Thoracic aorta (tissue), 2 donors: Measurements from ENCODE around the gene USP50. TPM values are rescaled to one million over a fixed set of nuclear protein-coding genes. Genes with fewer than 3 reads are reported as not detected.
"Not testable (repeated sequence)": the region's sequence is repeated elsewhere in the genome, so short reads cannot be mapped to it uniquely, and the experiment has no call there.

Experiments used
- ATAC-seq: fragments of 150-250 bp; one replicate; pipeline ENCODE4 v1.8.0; 2017; ENCODE audit warnings: low read depth; ENCODE audit not compliant: insufficient number of reproducible peaks, low FRiP score
- DNase-seq: peaks from one replicate; pipeline ENCODE4 v3.0.0-alpha.2; 2020; ENCODE audit warnings: low spot score
- H3K27ac ChIP-seq, 2 donors: fragments of 200-600 bp; sonication (generic); 1 replicate in 1 of 2; 2 replicates in 1 of 2; pipeline ENCODE4 v1.5.1; 2016; ENCODE audit warnings: mild to moderate bottlenecking in 2 of 2, moderate library complexity in 2 of 2
- H3K27me3 ChIP-seq: fragments of 200-600 bp; sonication (generic); replicated peaks from 2 replicates; pipeline ENCODE4 v1.6.0; 2016; ENCODE audit warnings: mild to moderate bottlenecking; ENCODE audit not compliant: insufficient read depth
- H3K36me3 ChIP-seq: fragments of 200-600 bp; sonication (generic); one replicate; pipeline ENCODE4 v1.5.1; 2016
- H3K4me1 ChIP-seq, 2 donors: fragments of 200-600 bp; sonication (generic); 1 replicate in 1 of 2; 2 replicates in 1 of 2; pipeline versions ENCODE4 v1.5.1 to v1.6.0; 2016; ENCODE audit warnings: low read depth in 2 of 2, mild to moderate bottlenecking in 1 of 2; ENCODE audit not compliant: control insufficient read depth in 1 of 2
- H3K4me3 ChIP-seq: fragments of 200-600 bp; sonication (generic); 2 replicates; pipeline ENCODE4 v1.5.1; 2016; ENCODE audit warnings: mild to moderate bottlenecking
- H3K9me3 ChIP-seq: fragments of 200-600 bp; sonication (generic); 2 replicates; pipeline ENCODE4 v1.5.1; 2016
- total RNA-seq, 2 donors: library from RNA; depleted of rRNA; stranded (reverse); fragments of >200 nt; gene quantifications; one replicate each; pipeline versions ENCODE4 v1.1.0 to v1.2.3, GENCODE V29; 2016
- TF ChIP-seq, protein P1 (sequence below): fragments of 200-600 bp; sonication (generic); IDR thresholded peaks from one replicate; pipeline ENCODE4 v1.5.1; 2019; ENCODE audit warnings: antibody characterized with exemption

Gene USP50
- total RNA-seq, 2 donors from 2014 or later, result not detected

DNA sequence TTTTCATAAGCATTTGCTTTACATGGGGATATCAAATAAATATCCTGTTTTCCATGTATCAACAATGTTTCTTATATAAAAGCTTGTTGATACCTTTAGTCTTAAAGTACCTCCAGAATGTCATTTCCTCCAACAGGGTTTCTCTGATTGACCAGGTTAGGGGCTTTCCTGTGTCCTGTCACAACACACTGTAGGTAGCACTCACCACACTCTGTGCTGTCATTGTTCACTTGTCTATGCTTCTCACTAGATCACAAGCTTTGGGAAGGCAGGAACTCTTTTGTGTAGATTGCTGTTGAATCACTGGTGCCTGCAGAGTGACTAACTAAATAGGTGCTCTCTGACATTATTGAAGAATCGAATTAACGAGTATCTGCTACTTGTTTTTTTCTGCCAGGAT, 49.8 kb downstream of the USP50 start:
- no peak for ATAC-seq
- no peak for DNase-seq
- peaks cover 54% of the 10 kb centered on the region for H3K36me3 ChIP-seq
- H3K9me3 ChIP-seq, result no peaks in the 10 kb centered on the region
- H3K27me3 ChIP-seq, result no peaks in the 10 kb centered on the region
- no peaks in the 10 kb centered on the region for H3K4me1 ChIP-seq
- H3K27ac ChIP-seq, result no peak overlapping the region
- no peak overlapping the region for H3K4me3 ChIP-seq
- TF ChIP-seq, protein P1, sequence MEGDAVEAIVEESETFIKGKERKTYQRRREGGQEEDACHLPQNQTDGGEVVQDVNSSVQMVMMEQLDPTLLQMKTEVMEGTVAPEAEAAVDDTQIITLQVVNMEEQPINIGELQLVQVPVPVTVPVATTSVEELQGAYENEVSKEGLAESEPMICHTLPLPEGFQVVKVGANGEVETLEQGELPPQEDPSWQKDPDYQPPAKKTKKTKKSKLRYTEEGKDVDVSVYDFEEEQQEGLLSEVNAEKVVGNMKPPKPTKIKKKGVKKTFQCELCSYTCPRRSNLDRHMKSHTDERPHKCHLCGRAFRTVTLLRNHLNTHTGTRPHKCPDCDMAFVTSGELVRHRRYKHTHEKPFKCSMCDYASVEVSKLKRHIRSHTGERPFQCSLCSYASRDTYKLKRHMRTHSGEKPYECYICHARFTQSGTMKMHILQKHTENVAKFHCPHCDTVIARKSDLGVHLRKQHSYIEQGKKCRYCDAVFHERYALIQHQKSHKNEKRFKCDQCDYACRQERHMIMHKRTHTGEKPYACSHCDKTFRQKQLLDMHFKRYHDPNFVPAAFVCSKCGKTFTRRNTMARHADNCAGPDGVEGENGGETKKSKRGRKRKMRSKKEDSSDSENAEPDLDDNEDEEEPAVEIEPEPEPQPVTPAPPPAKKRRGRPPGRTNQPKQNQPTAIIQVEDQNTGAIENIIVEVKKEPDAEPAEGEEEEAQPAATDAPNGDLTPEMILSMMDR, result no peak

- not testable (repeated sequence) for H3K4me3 ChIP-seq, H3K4me1 ChIP-seq, H3K9me3 ChIP-seq, ATAC-seq, H3K27me3 ChIP-seq, DNase-seq, H3K27ac ChIP-seq
- peaks cover 46% of the 10 kb centered on the region for H3K36me3 ChIP-seq
Observed at GRCh38 chr15:50494547-50494946, 51.9 kb downstream of the USP50 start.

DNA sequence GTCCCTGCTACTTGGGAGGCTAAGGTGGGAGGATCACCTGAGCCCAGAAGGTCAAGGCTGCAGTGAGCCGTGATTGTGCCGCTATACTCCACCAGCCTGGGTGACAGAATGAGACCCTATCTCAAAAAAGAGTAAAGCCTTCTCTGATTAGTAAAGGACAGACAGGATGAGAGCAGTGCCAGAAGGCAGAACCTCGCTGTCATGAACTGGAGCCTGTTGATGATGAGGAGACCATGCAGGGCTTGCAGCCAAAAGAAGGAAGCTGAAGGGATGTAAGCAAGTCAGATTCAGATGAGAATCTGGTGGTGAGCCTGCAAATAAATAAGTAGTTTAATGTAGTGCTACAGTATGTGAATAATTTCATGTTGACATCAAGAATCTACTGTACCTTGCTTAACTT, 52.8 kb downstream of the USP50 start:
- H3K27me3 ChIP-seq, result no peaks in the 10 kb centered on the region
- TF ChIP-seq, protein P1, result no peak
- ATAC-seq (no peak), DNase-seq (no peak)
- H3K27ac ChIP-seq, result no peak overlapping the region
- peaks cover 38% of the 10 kb centered on the region for H3K36me3 ChIP-seq
- H3K4me1 ChIP-seq, result no peaks in the 10 kb centered on the region
- no peaks in the 10 kb centered on the region for H3K9me3 ChIP-seq
- no peak overlapping the region for H3K4me3 ChIP-seq

- TF ChIP-seq, protein P1, result no peak
- DNase-seq (no peak), ATAC-seq (no peak)
- Histone ChIP-seq H3K27ac (no peak overlapping the region), H3K4me1 (no peaks in the 10 kb centered on the region), H3K4me3 (no peak overlapping the region), H3K36me3 (peaks cover 22% of the 10 kb centered on the region), H3K9me3 (no peaks in the 10 kb centered on the region), H3K27me3 (no peaks in the 10 kb centered on the region)
Observed at GRCh38 chr15:50487287-50487686, 59.2 kb downstream of the USP50 start.

- no peaks in the 10 kb centered on the region for H3K4me1 ChIP-seq
- TF ChIP-seq, protein P1, result no peak
- no peak overlapping the region for H3K27ac ChIP-seq
- H3K36me3 ChIP-seq, result peaks cover 16% of the 10 kb centered on the region
- H3K27me3 ChIP-seq, result no peaks in the 10 kb centered on the region
- H3K4me3 ChIP-seq, result no peak overlapping the region
- ATAC-seq (no peak), DNase-seq (no peak)
- H3K9me3 ChIP-seq, result no peaks in the 10 kb centered on the region
Observed at GRCh38 chr15:50485389-50485788, 61.1 kb downstream of the USP50 start.

DNA sequence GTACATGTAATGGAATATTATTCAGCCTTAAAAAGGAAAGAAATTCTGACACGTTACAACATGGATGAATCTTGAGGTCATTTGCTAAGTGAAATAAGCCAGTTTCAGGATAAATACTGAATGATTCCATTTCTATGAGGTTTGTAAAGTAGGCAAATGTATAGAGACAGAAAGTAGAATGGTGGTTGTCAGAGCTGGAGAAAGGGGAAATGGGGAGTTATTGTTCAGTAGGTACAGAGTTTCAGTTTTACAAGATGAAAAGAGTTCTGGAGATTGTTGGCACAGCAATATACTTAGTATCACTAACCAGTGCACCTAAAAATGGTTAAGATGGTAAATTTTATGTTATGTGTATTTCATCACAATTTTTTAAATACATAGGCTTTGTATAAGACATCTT, 61.7 kb downstream of the USP50 start:
- no peak for ATAC-seq
- Histone ChIP-seq H3K4me1 (no peaks in the 10 kb centered on the region), H3K4me3 (no peak overlapping the region), H3K27me3 (no peaks in the 10 kb centered on the region), H3K27ac (no peak overlapping the region), H3K9me3 (no peaks in the 10 kb centered on the region), H3K36me3 (peaks cover 12% of the 10 kb centered on the region)
- DNase-seq, result no peak
- TF ChIP-seq, protein P1, result no peak
